H9 (cell line): ENCODE results near the gene FERMT2. TPM values are rescaled to one million over a fixed set of nuclear protein-coding genes. Genes with fewer than 3 reads are reported as not detected.

Experiments
- DNase-seq: peaks from one replicate; pipeline ENCODE4 v3.0.0-alpha.2; 2017
- H2AFZ ChIP-seq: one replicate; pipeline ENCODE4 v1.6.1; 2013; ENCODE audit warnings: mild to moderate bottlenecking, low read length, control low read depth, moderate library complexity
- H2AK5ac ChIP-seq: 2 replicates; pipeline ENCODE4 v1.6.1; 2013; ENCODE audit warnings: low read length, control low read depth, mixed read lengths; ENCODE audit not compliant: insufficient read length
- H2BK120ac ChIP-seq: one replicate; pipeline ENCODE4 v1.6.1; 2013; ENCODE audit warnings: low read depth, mild to moderate bottlenecking, low read length, control low read depth, inconsistent platforms; ENCODE audit not compliant: poor library complexity, severe bottlenecking
- H2BK12ac ChIP-seq: 2 replicates; pipeline ENCODE4 v1.6.1; 2013; ENCODE audit warnings: low read length, control low read depth, mixed read lengths, low read depth; ENCODE audit not compliant: insufficient read length
- H2BK15ac ChIP-seq: 2 replicates; pipeline ENCODE4 v1.6.1; 2013; ENCODE audit warnings: low read depth, low read length, control low read depth
- H2BK20ac ChIP-seq: one replicate; pipeline ENCODE4 v1.6.1; 2013; ENCODE audit warnings: low read depth, mild to moderate bottlenecking, low read length, control low read depth, inconsistent platforms; ENCODE audit not compliant: poor library complexity, severe bottlenecking
- H2BK5ac ChIP-seq: 2 replicates; pipeline ENCODE4 v1.6.1; 2013; ENCODE audit warnings: low read length, control low read depth, mixed read lengths; ENCODE audit not compliant: insufficient read length
- H3K14ac ChIP-seq: 2 replicates; pipeline ENCODE4 v1.6.1; 2013; ENCODE audit warnings: low read length, control low read depth; ENCODE audit not compliant: insufficient read depth
- H3K18ac ChIP-seq: 2 replicates; pipeline ENCODE4 v1.6.1; 2013; ENCODE audit warnings: low read depth, mild to moderate bottlenecking, mixed read lengths, low read length, control low read depth; ENCODE audit not compliant: insufficient read length
- H3K23ac ChIP-seq: 2 replicates; pipeline ENCODE4 v1.6.1; 2013; ENCODE audit warnings: low read length, control low read depth, mixed read lengths, low read depth; ENCODE audit not compliant: insufficient read length
- H3K23me2 ChIP-seq: 2 replicates; pipeline ENCODE4 v1.6.1; 2013; ENCODE audit warnings: low read depth, mild to moderate bottlenecking, mixed read lengths, low read length, control low read depth; ENCODE audit not compliant: insufficient read length, poor library complexity, severe bottlenecking
- H3K27ac ChIP-seq: 2 replicates; pipeline ENCODE4 v1.5.1; 2013; ENCODE audit warnings: low read length, control low read depth, mixed read lengths, low read depth; ENCODE audit not compliant: insufficient read length
- H3K27me3 ChIP-seq: 2 replicates; pipeline ENCODE4 v1.6.1; 2013; ENCODE audit warnings: low read length, control low read depth, inconsistent platforms; ENCODE audit not compliant: insufficient read depth
- H3K4ac ChIP-seq: 2 replicates; pipeline ENCODE4 v1.6.1; 2013; ENCODE audit warnings: low read depth, mild to moderate bottlenecking, control low read depth, inconsistent platforms, low read length, moderate library complexity
- H3K4me1 ChIP-seq: 2 replicates; pipeline ENCODE4 v1.6.1; 2013; ENCODE audit warnings: low read length, control low read depth, inconsistent platforms; ENCODE audit not compliant: insufficient read depth
- H3K4me2 ChIP-seq: 2 replicates; pipeline ENCODE4 v1.6.1; 2013; ENCODE audit warnings: low read length, control low read depth, mixed read lengths; ENCODE audit not compliant: insufficient read length, insufficient read depth
- H3K56ac ChIP-seq: 2 replicates; pipeline ENCODE4 v1.6.1; 2013; ENCODE audit warnings: low read depth, mild to moderate bottlenecking, mixed read lengths, low read length, control low read depth; ENCODE audit not compliant: insufficient read length
- H3K79me1 ChIP-seq: 2 replicates; pipeline ENCODE4 v1.6.1; 2013; ENCODE audit warnings: low read depth, mild to moderate bottlenecking, moderate library complexity, low read length, control low read depth, inconsistent platforms; ENCODE audit not compliant: insufficient read depth, poor library complexity, severe bottlenecking
- H3K79me2 ChIP-seq: 2 replicates; pipeline ENCODE4 v1.6.1; 2013; ENCODE audit warnings: low read length, control low read depth, inconsistent platforms; ENCODE audit not compliant: insufficient read depth
- H3K9ac ChIP-seq: 2 replicates; pipeline ENCODE4 v1.6.1; 2013; ENCODE audit warnings: low read length, control low read depth, mixed read lengths; ENCODE audit not compliant: insufficient read length; ENCODE audit errors: extremely low read depth
- H3K9me3 ChIP-seq: one replicate; pipeline ENCODE4 v1.6.1; 2013; ENCODE audit warnings: low read depth, low read length, inconsistent platforms; ENCODE audit not compliant: control insufficient read depth
- H3T11ph ChIP-seq: one replicate; pipeline ENCODE4 v1.6.1; 2013; ENCODE audit warnings: mild to moderate bottlenecking, low read length, control low read depth, inconsistent platforms
- H4K20me1 ChIP-seq: one replicate; pipeline ENCODE4 v1.6.1; 2013; ENCODE audit not compliant: control insufficient read depth, insufficient read length, insufficient read depth
- H4K5ac ChIP-seq: 2 replicates; pipeline ENCODE4 v1.6.1; 2013; ENCODE audit warnings: low read depth, mild to moderate bottlenecking, mixed read lengths, low read length, control low read depth; ENCODE audit not compliant: insufficient read length
- H4K8ac ChIP-seq: replicated peaks from 2 replicates; pipeline ENCODE4 v1.6.1; 2013; ENCODE audit warnings: low read length, control low read depth, mixed read lengths, low read depth; ENCODE audit not compliant: insufficient read length
- H4K91ac ChIP-seq: 2 replicates; pipeline ENCODE4 v1.6.1; 2013; ENCODE audit warnings: low read depth, mild to moderate bottlenecking, moderate library complexity, mixed read lengths, low read length, control low read depth; ENCODE audit not compliant: insufficient read length
- H3K27ac Mint-ChIP-seq, 3 experiments: 2 replicates in 2 of 3; 3 replicates in 1 of 3; pipeline ENCODE4 v1.8.0; 2020 to 2021; ENCODE audit warnings: mixed read lengths in 3 of 3, mild to moderate bottlenecking in 1 of 3, moderate library complexity in 1 of 3
- H3K27me3 Mint-ChIP-seq: 2 replicates; pipeline ENCODE4 v1.8.0; 2021; ENCODE audit warnings: low read depth, mild to moderate bottlenecking, moderate library complexity, mixed read lengths
- H3K36me3 Mint-ChIP-seq, 3 experiments: 2 replicates in 2 of 3; 3 replicates in 1 of 3; pipeline ENCODE4 v1.8.0; 2020 to 2021; ENCODE audit warnings: low read depth in 3 of 3, mixed read lengths in 3 of 3; ENCODE audit not compliant: insufficient read depth in 1 of 3
- H3K4me1 Mint-ChIP-seq, 2 experiments: 2 replicates each; pipeline ENCODE4 v1.8.0; 2020; ENCODE audit warnings: mixed read lengths in 2 of 2
- H3K4me3 Mint-ChIP-seq, 2 experiments: 2 replicates in 1 of 2; 3 replicates in 1 of 2; pipeline ENCODE4 v1.8.0; 2020 to 2021; ENCODE audit warnings: mild to moderate bottlenecking in 2 of 2, mixed read lengths in 2 of 2, moderate library complexity in 1 of 2
- H3K9me3 Mint-ChIP-seq, 2 experiments: 2 replicates in 1 of 2; 3 replicates in 1 of 2; pipeline ENCODE4 v1.8.0; 2020; ENCODE audit warnings: mild to moderate bottlenecking in 2 of 2, mixed read lengths in 2 of 2, moderate library complexity in 1 of 2
- CTCF ChIP-seq: fragments of 200-600 bp; sonication (generic); conservative IDR thresholded peaks from 3 replicates; pipeline ENCODE4 v1.8.0; 2021; ENCODE audit warnings: antibody characterized with exemption, mild to moderate bottlenecking
- WGBS: extraction: QIAGEN DNeasy Blood & Tissue Kit; methylation state at CpG from one replicate; pipeline ENCODE4 v1.1.7; 2013; ENCODE audit warnings: missing lambda C conversion rate, low lambda C conversion rate, mixed read lengths; ENCODE audit not compliant: insufficient read length; ENCODE audit errors: extremely low coverage; 5-methylcytosine and 5-hydroxymethylcytosine counted together
- total RNA-seq: library from RNA; stranded (reverse); gene quantifications from 2 replicates; pipeline ENCODE4 v1.2.1, GENCODE V29; 2021

FERMT2 gene
- total RNA-seq, 1 experiment from 2014 or later = 128 TPM

- H3K9me3 ChIP-seq = no peaks in the 10 kb centered on the region
- no peak overlapping the region for H3K27ac ChIP-seq
- H2AK5ac ChIP-seq = no peak overlapping the region
- no peak overlapping the region for H3K14ac ChIP-seq
- no peak overlapping the region for H2BK15ac ChIP-seq
- no peak overlapping the region for H3K27ac Mint-ChIP-seq
- H2BK20ac ChIP-seq = no peak overlapping the region
- H3T11ph ChIP-seq = no peak overlapping the region
- H3K9ac ChIP-seq = no peak overlapping the region
- H3K23me2 ChIP-seq = no peaks in the 10 kb centered on the region
- no peak overlapping the region for H2BK120ac ChIP-seq
- no peak for TF ChIP-seq CTCF
- H3K79me1 ChIP-seq = no peaks in the 10 kb centered on the region
- no peak for DNase-seq
- no peak overlapping the region for H4K5ac ChIP-seq
- H2BK12ac ChIP-seq = no peak overlapping the region
- H3K4me1 Mint-ChIP-seq = peaks cover 25 to 28% of the 10 kb centered on the region in 2 experiments
- H3K18ac ChIP-seq = no peak overlapping the region
- H3K9me3 Mint-ChIP-seq = no peaks in the 10 kb centered on the region
- H3K36me3 Mint-ChIP-seq = no peaks in the 10 kb centered on the region
- H3K79me2 ChIP-seq = no peaks in the 10 kb centered on the region
- no peaks in the 10 kb centered on the region for H3K27me3 ChIP-seq
- no peaks in the 10 kb centered on the region for H4K20me1 ChIP-seq
- H2AFZ ChIP-seq = no peak overlapping the region
- no CpG with 5 or more reads among the region's 3 CpGs for WGBS
- no peaks in the 10 kb centered on the region for H3K27me3 Mint-ChIP-seq
- no peak overlapping the region for H3K23ac ChIP-seq
- H2BK5ac ChIP-seq = no peak overlapping the region
- H3K4ac ChIP-seq = no peak overlapping the region
- no peak overlapping the region for H4K91ac ChIP-seq
- H4K8ac ChIP-seq = no peak overlapping the region
- H3K4me3 Mint-ChIP-seq = no peak overlapping the region
- H3K4me2 ChIP-seq = no peak overlapping the region
- peaks cover 8% of the 10 kb centered on the region; the same call in 1 of the 2 replicates for H3K4me1 ChIP-seq
- no peak overlapping the region for H3K56ac ChIP-seq
These were observed 110.0 kb downstream of the FERMT2 start for GRCh38 chr14:52840877-52841276.
